ENCODE data around the gene HGFAC.
"Not testable (repeated sequence)": the region's sequence is repeated elsewhere in the genome, so short reads cannot be mapped to it uniquely, and the experiment has no call there.

Gene HGFAC

GRCh38 chr4:3442959-3443749 lies 1.4 kb downstream of the HGFAC start:
- DNase-seq (ENCODE audit: low spot score) = no peak

DNA sequence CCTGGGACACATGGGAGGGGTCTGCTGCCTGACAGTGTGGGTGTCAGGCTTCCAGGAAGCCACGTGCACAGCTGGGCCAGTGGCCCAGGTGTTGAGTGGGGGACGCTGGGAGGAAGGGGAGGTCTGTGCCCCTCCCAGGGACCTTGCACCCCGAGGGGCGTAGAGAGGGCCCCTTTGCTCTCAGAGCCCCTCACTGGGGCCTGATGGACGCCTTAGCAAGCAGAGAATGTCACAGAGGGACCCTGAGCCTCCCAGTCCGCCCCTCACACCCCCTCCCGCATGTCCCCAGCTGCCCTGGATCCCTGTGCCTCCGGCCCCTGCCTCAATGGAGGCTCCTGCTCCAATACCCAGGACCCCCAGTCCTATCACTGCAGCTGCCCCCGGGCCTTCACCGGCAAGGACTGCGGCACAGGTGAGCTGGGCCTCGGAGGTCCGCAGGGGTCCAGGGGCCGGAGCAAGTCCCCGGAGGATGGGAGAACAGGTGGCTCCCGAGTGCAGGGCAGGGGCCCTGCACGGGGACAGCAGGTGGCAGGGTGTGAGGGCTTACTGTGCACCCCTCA lies 2.1 kb downstream of the HGFAC start:
- no peak for DNase-seq (ENCODE audit: low spot score)

GRCh38 chr4:3444351-3445110 lies 2.8 kb downstream of the HGFAC start:
- no peak for DNase-seq (ENCODE audit: low spot score)

- no peak for DNase-seq (ENCODE audit: low spot score)
These were observed 3.5 kb downstream of the HGFAC start for GRCh38 chr4:3445111-3445820.

DNA sequence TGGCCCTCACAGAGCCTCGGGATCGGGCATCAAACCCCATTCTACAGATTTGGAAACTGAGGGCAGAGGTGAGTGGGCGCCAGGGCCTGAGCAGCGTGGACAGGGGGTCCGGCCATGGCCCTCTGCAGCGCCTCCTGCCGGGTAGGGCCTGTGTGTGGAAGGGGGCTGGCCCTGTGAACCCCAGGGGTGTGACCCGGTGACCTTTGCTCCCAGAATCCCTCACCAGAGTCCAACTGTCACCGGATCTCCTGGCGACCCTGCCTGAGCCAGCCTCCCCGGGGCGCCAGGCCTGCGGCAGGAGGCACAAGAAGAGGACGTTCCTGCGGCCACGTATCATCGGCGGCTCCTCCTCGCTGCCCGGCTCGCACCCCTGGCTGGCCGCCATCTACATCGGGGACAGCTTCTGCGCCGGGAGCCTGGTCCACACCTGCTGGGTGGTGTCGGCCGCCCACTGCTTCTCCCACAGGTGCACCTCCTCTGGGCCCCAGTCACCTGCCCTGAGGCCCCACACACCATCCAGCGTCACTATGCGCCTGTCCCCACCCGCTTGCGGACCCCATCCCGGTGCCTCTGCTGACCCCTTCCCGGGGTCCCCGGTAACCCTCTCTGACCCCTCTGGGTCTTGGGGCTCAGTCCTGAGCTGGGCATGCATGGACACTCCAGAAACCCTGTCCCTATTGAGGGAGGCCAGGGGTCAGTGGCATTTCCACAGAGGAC lies 4.2 kb downstream of the HGFAC start:
- no peak for DNase-seq (ENCODE audit: low spot score)

DNA sequence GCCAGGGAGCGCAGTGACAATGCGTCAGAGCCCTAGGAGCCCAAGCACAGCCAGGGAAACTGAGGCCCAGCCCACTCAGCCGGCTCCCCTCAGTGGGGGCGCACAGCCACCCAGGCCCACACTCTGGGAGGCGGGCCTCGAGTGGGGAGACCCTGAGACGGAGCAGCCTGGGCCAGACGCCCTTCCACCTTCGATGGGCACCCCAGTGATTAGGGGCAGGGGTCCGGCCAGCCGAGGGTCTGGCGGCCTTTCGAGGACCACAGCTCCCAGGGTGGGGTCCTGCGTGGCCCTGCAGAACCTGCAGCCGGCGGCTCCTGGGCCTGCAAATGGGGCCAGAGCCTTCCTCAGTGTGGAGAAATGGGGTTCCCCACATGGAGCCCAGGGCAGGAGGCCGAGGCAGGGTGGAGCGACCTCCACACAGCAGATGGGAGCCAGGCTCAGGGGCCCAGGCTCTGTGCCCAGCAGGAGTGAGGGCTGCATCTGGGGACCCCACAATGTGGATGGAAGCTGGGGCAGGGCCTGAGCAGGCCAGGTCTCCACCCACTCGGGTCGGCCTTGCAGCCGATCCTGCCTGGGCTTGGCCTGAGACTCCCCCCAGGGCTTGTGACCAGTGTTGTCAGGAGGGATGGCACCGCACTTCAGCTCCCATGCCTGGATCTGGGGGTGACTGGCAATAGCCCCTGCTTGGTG lies 5.0 kb downstream of the HGFAC start:
- DNase-seq (ENCODE audit: low spot score) = no peak

DNA sequence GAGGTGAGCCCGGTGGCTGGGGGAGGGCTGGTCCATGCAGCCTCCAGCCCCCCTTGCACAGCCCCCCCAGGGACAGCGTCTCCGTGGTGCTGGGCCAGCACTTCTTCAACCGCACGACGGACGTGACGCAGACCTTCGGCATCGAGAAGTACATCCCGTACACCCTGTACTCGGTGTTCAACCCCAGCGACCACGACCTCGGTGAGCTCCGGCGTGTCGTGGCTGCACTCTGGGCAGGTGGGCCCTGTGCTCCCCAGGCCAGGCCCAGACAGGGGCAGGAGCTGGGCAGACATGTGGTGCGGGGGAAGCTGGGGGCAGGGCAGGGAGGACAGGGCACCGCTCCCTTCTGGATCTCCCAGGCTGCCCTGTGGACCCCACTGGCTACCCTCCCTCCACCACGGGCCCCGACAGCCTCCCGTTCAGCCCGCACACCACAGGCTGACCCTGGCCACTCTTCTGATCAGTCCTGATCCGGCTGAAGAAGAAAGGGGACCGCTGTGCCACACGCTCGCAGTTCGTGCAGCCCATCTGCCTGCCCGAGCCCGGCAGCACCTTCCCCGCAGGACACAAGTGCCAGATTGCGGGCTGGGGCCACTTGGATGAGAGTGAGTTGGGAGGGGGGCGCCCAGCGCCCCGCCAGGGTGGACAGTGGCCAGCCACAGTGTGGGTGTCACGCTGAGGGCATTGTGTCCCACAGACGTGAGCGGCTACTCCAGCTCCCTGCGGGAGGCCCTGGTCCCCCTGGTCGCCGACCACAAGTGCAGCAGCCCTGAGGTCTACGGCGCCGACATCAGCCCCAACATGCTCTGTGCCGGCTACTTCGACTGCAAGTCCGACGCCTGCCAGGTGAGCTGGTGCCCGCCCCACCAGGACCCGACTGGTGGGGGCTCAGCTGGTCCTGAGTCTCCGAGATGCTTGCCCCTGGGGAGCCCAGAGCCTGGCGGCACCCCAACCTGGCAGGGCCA lies 5.9 kb downstream of the HGFAC start:
- no peak for DNase-seq (ENCODE audit: low spot score)

- DNase-seq (ENCODE audit: low spot score) = no peak
These were observed 7.3 kb downstream of the HGFAC start for GRCh38 chr4:3449047-3449573.

DNA sequence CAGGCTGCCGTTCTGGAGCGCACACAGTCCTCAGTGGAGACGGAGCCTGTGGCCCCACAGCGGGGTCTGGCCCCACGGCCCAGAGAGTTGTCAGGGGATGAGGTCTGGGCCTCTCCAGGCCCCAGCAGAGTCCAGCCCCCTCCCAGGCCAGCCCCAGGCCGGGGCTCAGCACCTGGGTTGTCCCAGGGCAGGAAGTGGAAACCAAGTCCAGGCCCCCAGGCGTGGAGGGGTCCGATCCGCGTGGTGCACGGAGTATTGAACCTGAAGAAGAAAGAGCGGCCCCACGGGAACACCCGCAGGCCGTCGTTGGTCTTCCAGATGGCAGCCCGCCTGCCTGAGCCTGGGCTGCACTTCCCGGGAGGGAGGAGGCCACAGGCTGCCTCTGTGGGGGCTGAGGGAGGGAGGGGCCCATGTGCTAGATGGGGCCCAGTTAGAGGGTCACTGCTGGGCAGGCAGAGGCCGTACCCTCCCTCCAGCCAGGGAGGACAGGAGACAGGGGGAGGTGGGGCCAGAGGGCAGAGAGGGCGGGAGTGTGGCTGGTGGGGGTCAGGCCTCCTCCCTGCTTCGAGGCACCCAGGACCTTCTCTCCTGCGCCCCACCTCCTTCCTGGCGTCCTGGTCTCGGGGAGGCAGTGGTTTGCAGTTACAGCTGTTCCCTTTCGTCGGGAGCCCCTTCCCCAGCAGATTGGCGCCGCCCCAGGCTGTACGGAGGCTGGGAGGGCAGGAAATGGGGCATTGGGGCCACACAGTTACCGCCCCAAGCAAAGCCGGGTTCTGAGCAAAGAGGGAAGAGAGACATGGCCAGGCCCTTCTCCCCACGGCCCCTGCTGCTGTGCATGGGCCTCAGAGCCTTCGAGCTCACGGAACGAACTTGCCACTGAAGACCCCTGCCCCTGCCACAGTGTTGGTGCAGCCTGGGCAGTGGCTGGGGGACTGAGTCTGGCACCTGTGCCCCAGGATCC lies 8.1 kb downstream of the HGFAC start:
- DNase-seq (ENCODE audit: low spot score) = no peak

GRCh38 chr4:3450643-3451042 lies 8.9 kb downstream of the HGFAC start:
- no peak for DNase-seq (ENCODE audit: low spot score)

- DNase-seq (ENCODE audit: low spot score) = no peak
These were observed 10.2 kb downstream of the HGFAC start for GRCh38 chr4:3451956-3452355.

GRCh38 chr4:3452376-3452775 lies 10.6 kb downstream of the HGFAC start:
- DNase-seq (ENCODE audit: low spot score) = no peak

DNA sequence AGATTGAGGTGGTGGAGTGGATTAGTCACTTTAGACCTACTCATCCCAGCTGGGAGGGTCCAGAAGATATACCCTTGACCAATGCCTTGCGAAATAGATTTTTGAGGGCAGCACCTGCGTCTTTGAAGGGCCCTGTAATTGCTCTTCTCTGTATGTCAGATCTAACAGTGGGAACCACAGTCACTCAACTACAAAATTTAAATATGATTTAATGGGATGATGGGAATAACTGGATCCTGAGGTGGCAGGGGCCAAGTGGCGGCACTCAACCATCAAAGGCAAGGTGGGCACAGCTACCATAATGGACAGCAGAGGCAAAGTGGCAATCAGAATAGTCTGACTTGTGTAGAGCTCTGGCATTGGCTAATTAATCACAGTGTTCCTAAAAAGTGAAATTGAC lies 13.8 kb downstream of the HGFAC start:
- not testable (repeated sequence) for DNase-seq (ENCODE audit: low spot score)

- DNase-seq (ENCODE audit: low spot score) = no peak
These were observed 16.6 kb downstream of the HGFAC start for GRCh38 chr4:3458371-3458770.

DNA sequence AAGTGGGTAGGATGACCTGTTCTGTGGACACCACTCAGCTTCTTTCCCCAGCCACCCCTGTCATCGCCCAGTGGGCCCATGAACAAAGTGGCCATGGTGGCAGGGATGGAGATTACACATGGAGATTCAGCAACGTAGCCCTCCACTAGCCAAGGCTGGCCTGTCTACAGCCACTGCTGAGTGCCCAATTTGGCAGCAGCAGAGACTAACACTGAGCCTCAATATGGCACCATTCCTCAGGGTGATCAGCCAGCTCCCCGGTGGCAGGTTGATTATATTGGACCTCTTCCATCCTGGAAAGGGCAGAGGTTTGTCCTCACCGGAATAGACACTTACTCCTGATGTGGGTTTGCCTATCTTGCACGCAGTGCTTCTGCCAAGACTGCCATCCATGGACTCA lies 17.4 kb downstream of the HGFAC start:
- not testable (repeated sequence) for DNase-seq (ENCODE audit: low spot score)

DNA sequence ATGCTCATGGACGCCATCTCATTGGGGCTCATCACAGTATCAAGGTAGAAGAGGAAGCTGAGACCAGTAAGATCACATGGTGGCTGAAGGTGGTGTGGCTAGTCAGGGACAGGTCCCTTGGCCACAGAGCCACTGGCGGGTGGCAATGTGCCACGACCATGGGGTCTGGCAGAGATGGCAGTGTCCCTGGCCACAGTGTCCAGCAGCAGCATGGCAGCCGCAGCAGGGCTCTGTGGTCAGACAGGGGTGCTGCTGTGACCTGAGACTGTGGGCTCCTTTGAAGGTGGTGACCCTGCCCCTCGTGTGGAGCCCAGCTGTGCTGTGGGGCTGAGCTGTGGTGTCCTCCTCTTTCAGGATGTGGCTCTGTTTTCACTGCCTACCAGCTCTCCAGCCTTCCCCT lies 19.2 kb downstream of the HGFAC start:
- DNase-seq (ENCODE audit: low spot score) = no peak

- no peak for DNase-seq (ENCODE audit: low spot score)
These were observed 19.9 kb downstream of the HGFAC start for GRCh38 chr4:3461515-3462291.

DNA sequence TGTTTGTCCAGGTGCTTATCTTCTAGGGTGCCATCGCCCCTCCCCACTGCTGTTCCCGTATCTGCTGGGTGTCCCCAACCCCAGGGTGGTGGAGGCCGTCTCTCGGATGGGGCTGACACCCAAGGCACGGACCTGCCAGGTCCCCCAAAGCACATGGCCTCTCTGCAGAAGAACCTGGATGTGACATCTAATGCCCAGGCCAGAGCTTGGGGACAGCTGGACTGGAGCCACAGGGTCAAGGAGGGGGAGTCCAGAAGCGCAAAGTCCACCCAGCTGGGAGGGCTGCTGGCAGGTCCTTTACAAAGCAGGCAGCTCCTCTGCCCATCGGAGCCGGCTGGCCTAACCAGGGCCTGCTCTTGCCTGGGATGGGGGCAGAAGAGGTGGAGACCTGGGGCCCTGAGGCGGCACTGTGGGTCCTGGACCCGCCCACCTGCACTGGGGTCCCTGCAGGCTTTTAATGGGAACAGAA lies 20.6 kb downstream of the HGFAC start:
- DNase-seq (ENCODE audit: low spot score) = no peak

Measured in globus pallidus (tissue), 1 donor.